GM19455 (cell line): ENCODE measurements around the gene COL26A1.
"Not testable (repeated sequence)": the region's sequence is repeated elsewhere in the genome, so short reads cannot be mapped to it uniquely, and the experiment has no call there.

Experiments
- ATAC-seq: cut with Tn5 transposase; IDR thresholded peaks from one replicate; pipeline ENCODE4 v1.9.1; 2021; ENCODE audit not compliant: unreplicated experiment

COL26A1 gene

DNA sequence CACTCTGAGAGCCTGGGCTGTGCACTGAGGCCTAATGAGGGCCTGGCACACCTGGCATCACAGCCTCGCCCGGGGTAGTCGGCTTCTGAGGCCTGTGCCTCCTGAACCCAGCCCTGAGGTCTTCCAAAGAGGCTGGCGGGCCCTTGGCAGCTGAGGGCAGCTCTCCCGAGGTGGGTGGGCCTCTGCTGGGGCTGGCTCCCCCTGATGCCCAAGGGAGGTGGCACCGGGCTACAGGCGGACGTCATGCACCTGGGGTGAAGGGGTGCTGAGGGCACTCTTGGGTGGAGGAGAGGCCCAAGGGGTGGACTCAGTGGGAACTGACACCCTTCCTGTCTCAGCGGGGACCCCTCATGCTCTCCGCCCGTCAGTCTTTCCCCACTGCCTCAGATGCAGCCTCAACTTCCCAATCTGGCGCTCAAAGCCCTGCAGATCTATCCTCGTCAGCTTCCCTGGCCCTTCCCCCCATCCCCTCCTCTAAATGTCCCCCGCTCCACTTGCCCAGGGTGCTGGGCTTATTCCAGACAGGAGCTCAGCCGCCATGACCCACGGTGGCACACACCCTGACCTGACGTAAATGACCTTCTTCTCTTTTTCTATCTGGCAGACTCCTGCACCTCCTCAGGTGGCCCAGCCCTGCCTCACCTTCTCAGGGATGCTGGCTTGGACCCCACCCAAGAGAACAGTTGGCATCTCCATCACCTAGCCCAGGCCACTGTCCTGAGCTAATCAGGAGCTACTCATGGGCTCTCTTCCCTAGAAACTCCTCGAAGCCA is 228.2 kb downstream of the COL26A1 start:
- ATAC-seq: no peak

DNA sequence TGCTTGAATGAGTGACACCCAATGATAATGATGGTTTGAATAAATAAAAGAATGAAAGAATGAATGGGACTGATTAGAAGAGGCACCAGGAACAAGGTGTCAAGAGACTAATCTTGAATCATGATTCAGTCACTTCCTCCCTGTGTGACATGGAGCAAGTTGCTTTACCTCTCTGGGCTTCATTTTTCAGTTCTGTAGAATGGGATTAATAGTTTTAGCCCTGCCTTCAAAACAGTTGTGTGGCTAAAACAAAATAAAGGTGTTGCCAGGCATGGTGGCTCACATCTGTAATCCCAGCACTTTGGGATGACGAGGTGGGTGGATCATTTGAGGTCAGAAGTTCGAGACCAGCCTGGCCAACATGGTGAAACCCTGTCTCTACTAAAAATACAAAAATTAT is 228.8 kb downstream of the COL26A1 start:
- ATAC-seq: no peak

DNA sequence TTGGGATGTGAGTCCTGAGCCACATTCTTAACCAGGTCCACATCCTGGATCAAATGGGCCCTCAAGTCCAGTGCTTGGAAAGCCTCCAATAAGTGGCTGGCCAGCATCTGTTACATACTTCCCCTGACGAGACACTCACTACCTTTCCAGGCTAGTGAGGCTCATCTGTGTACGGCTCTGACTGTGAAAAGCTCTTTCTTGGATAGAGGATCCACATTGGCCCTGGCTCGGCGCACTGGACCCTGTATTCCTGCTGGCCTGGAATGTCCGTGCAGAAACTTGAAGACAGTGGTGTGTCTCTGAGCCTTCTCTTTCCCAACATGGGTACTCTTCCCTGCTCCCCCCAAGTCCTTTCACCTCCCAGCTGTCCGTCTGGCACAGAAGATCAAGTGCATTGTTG is 230.9 kb downstream of the COL26A1 start:
- no peak for ATAC-seq

DNA sequence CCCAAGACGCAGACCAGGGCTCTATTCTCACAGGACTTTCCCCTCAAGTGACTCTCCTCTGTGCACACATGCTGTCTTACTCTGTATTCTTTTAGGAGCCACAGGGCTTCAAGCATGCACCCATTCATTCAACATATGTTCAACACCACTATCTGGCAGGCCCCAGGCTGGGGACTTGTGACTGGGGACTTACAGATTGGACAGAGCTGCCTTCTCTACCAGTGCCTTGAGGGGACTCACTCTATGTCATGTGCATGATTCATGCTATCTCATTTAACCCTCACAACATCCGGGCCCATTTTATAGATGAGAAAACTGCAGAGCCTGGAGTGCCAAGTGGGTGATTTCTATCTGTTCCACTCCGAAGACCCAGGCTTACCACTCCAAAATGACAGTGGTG is 232.1 kb downstream of the COL26A1 start:
- no peak for ATAC-seq

DNA sequence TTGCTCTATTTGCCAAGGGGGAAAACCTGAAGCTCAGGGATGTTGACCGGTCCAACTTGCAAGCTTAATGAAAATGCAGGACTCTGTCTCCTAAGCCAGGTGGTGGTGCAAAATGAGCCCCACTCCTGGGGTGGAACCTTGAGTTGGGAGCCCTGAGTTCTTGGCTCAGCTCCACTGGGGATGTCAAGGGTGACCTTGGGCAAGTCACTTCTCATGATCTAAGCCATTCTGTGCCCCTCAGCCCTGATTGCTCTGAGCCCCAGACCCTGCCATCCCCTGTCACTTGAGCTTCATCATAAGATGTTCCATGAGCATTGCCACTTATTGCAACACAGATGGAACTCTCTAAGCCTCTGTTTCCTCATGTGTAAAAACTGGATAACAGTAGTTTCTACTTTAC is 232.6 kb downstream of the COL26A1 start:
- ATAC-seq: no peak

DNA sequence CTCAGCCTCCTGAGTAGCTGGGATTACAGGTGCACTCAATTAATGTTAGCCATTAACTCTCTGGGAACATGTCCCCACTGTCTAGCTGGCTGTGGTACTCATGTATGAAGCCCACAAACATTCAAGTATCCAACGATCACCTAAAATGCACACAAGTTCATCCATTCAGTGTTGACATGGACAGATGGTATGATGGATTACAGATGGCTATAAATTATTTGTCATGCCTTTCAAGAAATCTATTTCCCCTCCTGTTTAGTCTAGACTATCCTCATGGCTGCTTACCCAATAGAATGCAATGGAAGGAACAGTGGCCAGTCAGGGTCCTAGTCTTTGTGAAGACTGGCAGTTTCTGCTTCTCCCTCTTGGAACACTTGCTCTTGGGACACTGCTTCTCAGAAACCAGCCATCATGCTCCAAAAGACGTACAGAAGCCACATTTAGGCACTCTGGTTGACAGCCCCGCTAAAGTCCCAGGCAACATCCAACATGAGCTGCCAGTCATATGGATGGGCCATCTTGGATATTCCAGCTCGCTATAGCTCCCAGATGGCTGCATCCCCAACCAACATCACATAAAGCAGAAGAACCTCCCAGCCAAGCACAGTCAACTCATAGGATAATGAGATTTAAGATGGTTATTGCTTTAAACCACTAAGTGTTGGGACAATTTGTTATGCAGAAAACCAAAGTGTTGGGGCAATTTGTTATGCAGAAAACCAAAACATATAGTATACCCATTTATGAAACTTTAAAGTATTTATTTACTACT is 233.3 kb downstream of the COL26A1 start:
- no peak for ATAC-seq

DNA sequence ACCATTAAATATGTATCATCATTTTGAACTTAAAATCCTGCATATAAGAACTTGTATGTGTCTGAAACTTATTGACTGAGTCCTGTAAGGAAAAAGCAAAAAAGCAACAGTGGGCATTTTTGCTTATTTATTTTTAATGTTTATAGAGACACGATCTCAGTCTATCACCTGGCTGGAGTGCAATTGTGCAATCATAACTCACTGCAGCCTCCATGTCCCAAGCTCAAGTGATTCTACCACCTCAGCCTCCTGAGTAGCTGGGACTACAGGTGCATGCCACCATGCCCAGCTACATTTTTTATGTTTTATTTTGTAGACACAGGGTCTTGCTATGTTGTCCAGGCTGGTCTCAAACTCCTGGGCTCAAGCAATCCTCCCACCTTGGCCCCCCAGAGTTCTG is 234.2 kb downstream of the COL26A1 start:
- ATAC-seq: no peak

DNA sequence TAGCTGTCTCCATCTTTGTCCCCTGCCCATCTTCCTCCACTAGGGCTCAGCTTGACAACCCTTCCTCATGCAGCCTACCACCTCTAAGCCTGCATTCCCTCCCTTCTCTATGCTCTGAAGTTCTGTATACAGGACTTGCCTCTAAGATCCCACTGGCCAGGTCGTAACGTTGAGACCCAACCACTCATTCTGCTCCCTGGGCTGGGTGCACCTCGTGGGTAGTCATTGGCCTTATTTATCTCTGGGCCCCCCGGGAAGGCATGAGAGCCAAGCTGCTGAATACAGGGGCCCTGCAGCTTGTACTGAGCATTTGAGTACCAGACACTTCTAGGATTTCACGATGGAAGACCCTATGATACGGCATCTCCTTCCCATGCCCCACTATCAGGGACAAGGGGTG is 235.3 kb downstream of the COL26A1 start:
- no peak for ATAC-seq

DNA sequence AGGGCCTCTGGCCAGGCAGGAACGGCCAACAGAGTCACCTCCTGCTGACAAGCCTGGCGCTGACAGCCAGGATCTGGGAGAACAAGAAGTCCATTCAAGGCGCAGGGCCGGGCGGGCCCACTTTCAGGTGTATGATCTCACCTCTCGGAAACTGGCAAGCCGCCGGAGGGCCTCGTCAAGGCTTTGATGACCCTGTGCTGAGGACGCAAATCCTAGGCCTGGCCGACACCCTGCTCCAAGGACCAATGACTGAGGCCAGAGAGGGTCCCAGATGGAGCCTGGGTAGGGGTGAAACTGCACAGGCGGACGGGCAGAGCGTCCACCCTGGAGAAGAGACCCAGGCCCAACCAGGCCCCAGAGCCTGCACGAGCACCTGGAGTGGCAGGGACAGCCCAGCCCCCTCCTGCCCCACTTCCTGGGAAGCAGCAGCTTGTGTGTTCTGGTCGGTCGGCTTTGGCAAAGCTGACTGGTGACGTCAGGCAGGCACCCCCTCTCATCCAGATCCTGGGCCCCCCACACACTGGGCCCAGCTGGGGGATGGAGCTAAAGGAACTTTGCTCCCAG is 235.8 kb downstream of the COL26A1 start:
- no peak for ATAC-seq

DNA sequence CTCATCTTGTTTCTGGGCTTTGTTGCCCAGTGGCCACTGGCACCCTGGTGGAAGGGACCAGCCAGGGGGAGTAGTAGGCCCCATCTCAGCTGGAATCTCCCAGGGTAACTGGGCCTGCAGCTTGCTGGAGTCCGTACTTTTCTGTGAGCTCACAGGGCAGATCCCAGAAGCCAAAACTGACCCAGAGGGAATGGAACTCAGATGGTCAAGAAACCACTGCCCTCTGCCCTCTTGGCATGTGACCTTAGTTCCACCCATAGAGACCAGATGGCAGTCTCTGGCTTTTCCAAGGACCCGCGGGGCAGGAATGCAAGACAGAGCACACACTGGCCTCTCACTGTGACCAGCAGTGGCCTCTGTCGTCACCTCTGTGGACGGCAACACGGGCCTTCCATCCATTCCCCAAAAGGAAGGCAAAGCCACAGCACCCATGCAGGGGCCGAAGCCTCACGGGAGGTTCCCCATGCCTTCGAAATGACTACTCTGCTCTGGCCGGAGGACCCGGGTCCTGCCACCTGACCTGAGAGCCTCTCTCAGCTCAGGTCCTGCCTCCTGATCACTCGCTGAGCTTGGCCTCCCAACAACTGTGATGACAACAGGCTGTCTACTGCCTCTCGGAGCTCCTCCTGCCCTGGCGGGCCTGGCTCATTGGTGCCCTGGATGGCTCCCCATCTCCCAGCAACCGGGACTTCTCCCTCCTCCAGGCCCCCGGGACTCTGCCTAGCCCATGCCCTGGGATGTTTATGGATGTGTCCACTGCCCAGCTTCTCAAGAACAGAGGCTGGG is 236.5 kb downstream of the COL26A1 start:
- no peak for ATAC-seq

DNA sequence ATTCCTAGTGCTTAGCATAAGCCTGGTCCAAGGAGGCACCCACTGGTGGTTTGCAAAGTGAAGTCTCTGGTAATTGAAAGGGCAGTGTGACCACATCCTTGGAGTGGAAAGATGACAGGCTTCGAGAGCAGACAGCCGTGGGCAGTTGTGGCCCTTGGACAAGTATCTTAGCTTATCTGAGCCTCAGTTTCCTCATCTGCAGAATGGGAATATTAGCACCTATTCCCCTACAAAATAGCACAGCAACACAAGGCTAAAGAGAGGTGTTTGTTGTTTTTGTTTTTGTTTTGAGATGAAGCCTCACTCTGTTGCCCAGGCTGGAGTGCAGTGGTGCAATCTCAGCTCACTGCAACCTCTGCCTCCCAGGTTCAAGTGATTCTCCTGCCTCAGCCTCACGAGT is 237.1 kb downstream of the COL26A1 start:
- no peak for ATAC-seq

DNA sequence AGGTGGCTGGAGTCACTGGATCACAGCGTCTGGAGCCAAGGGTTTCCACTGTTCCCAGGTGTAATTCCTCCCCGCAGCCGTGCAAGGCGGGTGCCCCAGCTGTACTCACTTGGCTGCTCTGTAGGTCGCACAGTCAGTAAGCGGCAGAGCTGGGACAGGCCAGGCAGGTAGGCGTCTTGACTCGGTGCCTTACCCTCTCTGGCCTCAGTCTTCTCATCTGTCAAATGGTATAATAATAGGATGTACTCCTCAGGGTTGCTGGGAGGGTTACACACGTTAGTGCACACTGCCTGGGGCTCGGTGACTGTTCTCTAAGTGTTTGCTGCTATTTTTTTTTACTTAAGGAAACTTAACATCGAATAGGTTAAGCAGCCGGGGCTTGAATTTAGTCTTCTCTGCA is 239.4 kb downstream of the COL26A1 start:
- ATAC-seq: no peak

DNA sequence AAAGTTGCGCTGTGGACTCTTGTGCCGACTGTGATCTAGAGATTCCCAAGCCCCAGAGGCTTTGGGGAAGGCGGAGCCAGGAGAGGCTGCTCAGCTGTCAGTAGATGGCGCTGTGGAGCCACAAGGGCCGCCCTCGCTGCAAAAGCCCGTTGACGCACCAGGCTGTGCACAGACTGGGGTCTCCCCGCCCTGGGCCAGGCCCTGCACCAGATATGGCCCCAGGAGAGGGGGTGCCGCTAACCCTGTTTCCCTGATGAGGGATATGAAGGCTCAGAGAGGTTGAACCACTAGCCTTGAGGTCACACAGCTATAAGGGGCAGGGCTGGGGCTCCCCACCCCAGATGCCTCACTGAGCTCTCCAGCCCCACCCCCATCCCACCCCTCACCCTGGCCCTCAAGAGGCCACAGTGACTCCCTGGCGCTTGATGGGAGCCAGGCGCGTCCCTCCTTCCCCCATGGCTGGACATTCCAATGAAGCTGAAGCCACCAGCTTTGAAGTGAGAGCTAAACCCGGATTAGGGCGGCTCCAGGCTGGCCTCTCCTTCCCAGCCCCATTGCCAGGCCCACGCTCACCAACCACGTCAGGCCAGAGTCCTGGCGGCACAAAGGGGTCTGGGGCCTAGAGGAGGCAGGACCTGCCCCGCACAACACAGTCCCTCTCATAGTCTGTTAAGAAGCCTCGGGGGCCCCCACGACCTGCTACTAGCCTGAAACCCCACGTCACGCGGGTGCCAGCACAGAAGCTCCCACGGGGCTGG is 240.0 kb downstream of the COL26A1 start:
- ATAC-seq: peak; percentile 61

DNA sequence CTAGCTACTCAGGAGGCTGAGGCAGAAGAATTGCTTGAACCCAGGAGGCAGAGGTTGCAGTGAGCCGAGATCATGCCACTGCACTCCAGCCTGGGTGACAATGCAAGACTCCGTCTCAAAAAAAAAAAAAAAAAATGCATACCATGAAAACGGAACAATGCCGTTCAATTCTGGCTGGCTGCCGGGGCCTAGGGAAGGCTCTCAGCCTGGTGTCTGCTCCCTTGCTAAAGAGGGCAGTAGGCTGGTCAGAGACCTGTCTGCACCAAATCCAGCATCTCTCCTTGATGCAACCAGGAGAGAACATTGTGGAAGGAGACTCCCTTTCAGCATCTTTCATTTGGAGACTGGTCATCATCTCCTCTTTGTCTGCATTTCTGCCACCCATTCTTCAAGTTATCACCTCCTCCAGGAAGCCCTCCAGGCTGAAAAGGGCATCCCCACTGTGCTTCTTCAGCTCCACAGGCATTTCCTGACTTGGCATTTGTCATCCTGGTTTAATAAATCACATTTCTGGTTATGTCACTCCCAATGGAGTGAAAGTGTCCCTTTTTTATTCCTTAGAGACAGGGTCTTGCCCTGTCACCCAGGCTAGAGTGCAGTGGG is 241.8 kb downstream of the COL26A1 start:
- no peak for ATAC-seq

DNA sequence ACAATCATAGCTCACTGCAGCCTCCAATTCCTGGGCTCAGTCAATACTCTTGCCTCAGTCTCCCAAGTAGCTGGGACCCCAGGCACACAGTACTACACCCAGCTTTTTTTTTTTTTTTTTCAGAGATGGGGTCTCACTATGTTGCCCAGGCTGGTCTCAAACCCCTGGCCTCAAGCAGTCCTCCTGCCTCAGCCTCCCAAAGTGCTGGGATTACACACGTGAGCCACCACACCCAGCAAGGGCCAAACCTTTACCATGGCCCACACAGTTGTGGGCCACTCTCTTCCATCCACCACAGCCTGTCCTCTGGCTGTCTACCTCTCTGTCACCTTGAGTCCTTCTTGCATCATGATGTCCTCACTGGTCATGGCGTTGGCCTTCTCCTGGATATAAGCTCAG is 242.3 kb downstream of the COL26A1 start:
- ATAC-seq: not testable (repeated sequence)

DNA sequence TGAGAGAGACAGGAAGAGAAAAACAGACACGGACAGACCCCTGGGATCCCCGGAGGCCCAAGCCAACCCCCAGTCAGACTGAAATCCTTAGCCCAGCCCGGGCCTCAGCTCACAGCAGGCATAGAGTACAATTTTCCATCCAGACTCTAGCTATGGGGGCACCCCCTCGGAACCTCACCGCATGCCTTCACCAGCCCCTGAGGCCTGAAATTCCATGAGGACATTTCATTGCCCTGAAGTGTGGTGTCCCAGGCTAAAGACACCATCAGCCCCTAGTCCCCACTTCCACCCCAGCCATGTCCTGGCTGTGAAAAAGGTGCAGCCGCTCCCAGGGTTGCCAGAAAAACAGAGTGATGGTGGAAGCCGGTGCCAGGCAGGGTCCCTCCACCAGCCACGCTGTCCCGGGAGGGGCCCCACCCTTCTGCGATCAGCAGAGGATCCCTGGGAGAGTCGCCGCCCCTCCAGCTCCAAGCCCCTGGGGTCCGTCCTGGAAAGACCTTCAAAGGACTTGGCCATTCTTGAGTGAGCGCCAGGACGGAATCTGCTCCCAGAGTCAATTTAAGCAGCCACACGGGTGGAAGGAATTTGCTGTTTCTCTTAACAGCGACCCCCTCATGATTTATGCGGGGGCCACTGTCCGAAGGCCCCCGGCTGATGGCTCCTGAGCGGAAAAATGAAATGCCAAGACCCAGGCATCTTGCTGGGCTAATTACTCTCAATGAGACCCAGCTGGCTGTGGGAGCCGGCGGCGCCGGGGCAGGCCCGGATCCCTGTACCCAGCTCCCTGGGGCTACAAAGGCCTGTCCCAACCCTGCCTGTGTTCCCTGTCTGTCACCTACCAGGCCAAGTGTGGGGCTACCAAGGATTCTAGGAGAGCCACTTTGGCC is 243.2 kb downstream of the COL26A1 start:
- ATAC-seq: no peak

DNA sequence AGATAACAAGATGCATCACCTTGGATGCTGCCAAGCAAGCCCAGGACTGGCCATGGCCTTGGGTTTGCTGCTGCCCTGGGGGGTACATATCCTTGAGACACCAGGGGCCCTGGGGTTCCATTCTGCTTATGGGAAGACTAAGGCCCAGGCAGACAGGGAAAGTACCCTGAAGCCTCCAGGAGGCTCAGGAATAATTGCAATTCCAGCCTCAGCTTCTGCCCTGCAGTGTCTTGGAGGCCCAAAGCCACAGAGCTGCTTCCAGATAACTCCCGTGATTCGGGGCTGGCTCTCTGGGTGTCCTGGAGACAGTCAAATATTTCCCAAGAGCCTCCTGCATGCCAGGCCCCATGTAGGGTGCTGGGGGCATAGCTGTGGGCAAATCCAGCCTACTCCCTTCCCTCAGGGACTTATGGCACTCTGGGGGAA is 243.8 kb downstream of the COL26A1 start:
- ATAC-seq: no peak
